ENCODE results near the gene KMT5B.

Gene KMT5B

GRCh38 chr11:68189888-68190287, 23.2 kb downstream of the KMT5B start:
- in situ Hi-C loops (cut with HindIII; ENCODE audit: low pct_unique_long_range_greater_than_20kb, low sequenced_read_pairs): no loop called here
- DNase-seq (ENCODE audit: low read depth in 1 of 2, low spot score in 1 of 2): no peak
- no peak for TF ChIP-seq JUND (IDR thresholded peaks at IDR 0.05; ENCODE audit: low read depth)

DNA sequence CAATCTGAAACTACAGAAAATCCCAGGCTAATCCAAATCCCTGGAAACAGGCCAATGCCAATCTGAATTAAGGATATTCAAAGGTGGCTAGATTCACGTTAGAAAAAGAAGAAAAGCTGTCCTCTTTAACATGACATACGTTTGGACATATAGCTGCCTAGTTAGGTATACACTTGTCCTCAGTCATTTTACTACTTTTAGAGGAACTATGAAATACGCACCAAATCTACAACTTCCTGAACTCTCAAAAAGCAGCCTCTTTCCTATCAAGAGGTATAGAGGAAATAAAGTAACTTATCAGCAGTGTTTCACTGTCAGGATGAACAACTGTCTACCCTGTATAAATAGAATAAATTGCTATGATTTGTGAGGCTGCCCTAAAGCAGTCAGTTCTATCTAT, 24.0 kb downstream of the KMT5B start:
- no peak for DNase-seq (ENCODE audit: low read depth in 1 of 2, low spot score in 1 of 2)
- in situ Hi-C loops (cut with HindIII; ENCODE audit: low pct_unique_long_range_greater_than_20kb, low sequenced_read_pairs): no loop called here
- TF ChIP-seq JUND (IDR thresholded peaks at IDR 0.05; ENCODE audit: low read depth): no peak

DNA sequence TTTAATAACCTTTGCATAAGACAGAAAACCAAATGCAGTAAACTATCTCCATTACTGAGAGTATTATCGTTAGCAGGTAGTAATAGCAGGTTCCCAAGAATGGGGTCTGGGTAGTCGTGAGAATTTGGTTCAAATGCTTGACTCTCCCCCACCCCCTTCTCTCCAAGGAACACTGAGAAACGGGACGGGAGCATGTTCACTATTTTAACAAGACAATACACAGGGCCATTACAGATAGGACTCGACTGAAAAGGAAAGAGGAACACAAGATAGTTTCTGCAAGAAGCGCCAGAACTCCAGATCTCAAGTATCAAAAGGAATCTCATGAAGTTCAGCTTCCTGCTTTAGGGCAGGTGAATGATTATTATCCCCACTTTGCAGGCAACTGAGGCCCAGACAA, 27.0 kb downstream of the KMT5B start:
- in situ Hi-C loops (cut with HindIII; ENCODE audit: low pct_unique_long_range_greater_than_20kb, low sequenced_read_pairs): no loop called here
- no peak for TF ChIP-seq JUND (IDR thresholded peaks at IDR 0.05; ENCODE audit: low read depth)
- DNase-seq (ENCODE audit: low read depth in 1 of 2, low spot score in 1 of 2): no peak

GRCh38 chr11:68181719-68182451, 31.2 kb downstream of the KMT5B start:
- TF ChIP-seq JUND (IDR thresholded peaks at IDR 0.05; ENCODE audit: low read depth): no peak
- in situ Hi-C loops (cut with HindIII; ENCODE audit: low pct_unique_long_range_greater_than_20kb, low sequenced_read_pairs): no loop called here
- DNase-seq (ENCODE audit: low read depth in 1 of 2, low spot score in 1 of 2): no peak

DNA sequence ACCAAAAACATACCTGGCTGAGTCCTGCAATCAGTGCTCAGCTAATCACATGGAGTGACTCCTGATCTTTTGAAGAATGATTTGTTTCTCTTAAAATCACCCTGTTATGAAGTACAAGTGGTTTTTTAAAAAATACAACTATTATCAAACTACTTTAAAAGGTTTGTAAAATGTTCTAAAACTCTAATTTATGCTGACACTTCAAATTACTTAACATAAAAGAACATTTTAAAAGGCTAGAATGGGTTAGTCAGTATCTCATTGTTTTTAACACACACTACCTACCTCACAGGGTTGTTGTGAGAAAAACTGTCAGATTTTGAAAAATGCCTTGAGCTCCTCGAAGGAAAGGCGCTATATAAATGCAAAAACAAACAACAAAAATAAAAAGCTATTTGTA, 33.2 kb downstream of the KMT5B start:
- in situ Hi-C loops (cut with HindIII; ENCODE audit: low pct_unique_long_range_greater_than_20kb, low sequenced_read_pairs): no loop called here
- no peak for TF ChIP-seq JUND (IDR thresholded peaks at IDR 0.05; ENCODE audit: low read depth)

DNA sequence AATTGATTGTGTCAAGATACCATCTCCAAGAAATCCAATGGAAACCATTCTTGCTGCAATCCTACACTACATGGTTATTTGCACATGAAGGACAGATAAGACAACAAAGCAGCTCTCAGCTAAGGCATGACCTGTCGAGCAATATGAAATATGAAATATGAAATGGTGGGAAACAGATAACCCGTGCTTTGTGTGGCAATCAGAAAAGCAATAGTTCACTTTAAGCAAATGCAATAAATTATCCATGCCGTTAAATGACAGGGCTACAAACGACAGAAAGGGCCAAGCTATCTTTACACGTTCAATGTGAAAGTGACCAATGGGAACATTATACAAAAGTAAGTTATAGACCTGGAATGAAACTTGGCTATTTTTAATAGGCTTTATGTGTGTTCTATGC, 35.2 kb downstream of the KMT5B start:
- no peak for TF ChIP-seq JUND (IDR thresholded peaks at IDR 0.05; ENCODE audit: low read depth)
- in situ Hi-C loops (cut with HindIII; ENCODE audit: low pct_unique_long_range_greater_than_20kb, low sequenced_read_pairs): no loop called here
- DNase-seq (ENCODE audit: low read depth in 1 of 2, low spot score in 1 of 2): no peak

More for the DNA sequence above, 33.2 kb downstream of the KMT5B start:
- no peak for DNase-seq (ENCODE audit: low read depth in 1 of 2, low spot score in 1 of 2)

- no peak for TF ChIP-seq JUND (IDR thresholded peaks at IDR 0.05; ENCODE audit: low read depth)
- no peak for DNase-seq (ENCODE audit: low read depth in 1 of 2, low spot score in 1 of 2)
- in situ Hi-C loops (cut with HindIII; ENCODE audit: low pct_unique_long_range_greater_than_20kb, low sequenced_read_pairs): no loop called here
Measured at GRCh38 chr11:68173926-68174325, 39.2 kb downstream of the KMT5B start.

DNA sequence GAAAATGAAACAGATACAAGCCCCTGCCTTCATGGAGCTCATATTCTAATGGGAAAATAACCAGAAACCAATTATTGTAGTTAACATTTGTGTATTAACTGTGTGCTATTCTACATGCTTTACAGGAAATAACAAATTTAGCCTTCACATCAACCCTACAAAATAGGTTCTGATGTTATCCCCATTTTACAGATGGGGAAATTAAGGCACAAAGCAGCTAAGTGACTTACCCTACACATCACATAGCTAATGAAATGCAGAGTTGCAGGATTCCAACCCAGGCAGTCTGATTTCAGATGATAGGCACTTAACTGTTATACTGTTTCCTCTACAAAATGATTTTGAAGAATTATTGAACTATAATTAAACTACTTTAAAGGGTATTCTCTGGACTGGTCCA, 43.7 kb downstream of the KMT5B start:
- no peak for TF ChIP-seq JUND (IDR thresholded peaks at IDR 0.05; ENCODE audit: low read depth)
- in situ Hi-C loops (cut with HindIII; ENCODE audit: low pct_unique_long_range_greater_than_20kb, low sequenced_read_pairs): no loop called here
- no peak for DNase-seq (ENCODE audit: low read depth in 1 of 2, low spot score in 1 of 2)

DNA sequence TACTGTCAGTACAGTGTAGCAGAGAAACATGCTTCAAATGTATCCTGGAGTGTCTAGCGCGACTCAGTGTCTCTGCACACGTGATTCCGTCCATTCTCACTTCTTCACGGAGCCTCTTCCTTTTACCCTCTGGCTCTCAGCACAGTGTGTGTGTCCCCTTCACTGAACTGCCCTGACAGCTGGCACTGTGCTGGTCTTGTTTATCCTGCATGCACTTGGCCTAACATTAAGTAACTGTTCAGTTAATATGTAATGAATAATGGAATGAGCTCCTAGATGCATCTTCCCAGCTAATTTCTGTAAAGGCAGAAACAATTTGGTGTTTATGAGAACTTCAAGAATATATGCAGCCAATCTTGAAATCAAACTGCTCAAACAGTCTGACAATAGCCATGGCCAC, 44.4 kb downstream of the KMT5B start:
- in situ Hi-C loops (cut with HindIII; ENCODE audit: low pct_unique_long_range_greater_than_20kb, low sequenced_read_pairs): no loop called here
- no peak for TF ChIP-seq JUND (IDR thresholded peaks at IDR 0.05; ENCODE audit: low read depth)
- no peak for DNase-seq (ENCODE audit: low read depth in 1 of 2, low spot score in 1 of 2)

DNA sequence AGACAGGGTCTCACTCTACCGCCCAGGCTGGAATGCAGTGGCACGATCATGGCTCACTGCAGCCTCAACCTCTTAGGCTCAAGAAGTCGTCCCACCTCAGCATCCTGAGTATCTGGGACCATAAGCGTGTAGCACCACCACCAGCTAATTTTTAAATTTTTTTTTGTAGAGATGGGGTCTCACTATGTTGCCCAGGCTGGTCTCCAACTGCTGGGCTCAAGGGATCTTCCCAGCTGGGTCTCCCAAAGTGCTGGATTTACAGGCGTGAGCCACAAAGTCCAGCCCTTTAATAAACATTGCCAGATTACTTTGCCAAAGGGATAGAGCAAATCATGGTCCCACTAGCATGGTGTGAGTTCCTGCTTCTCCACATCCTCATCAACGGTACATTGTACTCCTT, 45.6 kb downstream of the KMT5B start:
- DNase-seq (ENCODE audit: low read depth in 1 of 2, low spot score in 1 of 2): no peak
- in situ Hi-C loops (cut with HindIII; ENCODE audit: low pct_unique_long_range_greater_than_20kb, low sequenced_read_pairs): no loop called here
- no peak for TF ChIP-seq JUND (IDR thresholded peaks at IDR 0.05; ENCODE audit: low read depth)

GRCh38 chr11:68166969-68167368, 46.1 kb downstream of the KMT5B start:
- in situ Hi-C loops (cut with HindIII; ENCODE audit: low pct_unique_long_range_greater_than_20kb, low sequenced_read_pairs): no loop called here
- DNase-seq (ENCODE audit: low read depth in 1 of 2, low spot score in 1 of 2): no peak
- no peak for TF ChIP-seq JUND (IDR thresholded peaks at IDR 0.05; ENCODE audit: low read depth)

DNA sequence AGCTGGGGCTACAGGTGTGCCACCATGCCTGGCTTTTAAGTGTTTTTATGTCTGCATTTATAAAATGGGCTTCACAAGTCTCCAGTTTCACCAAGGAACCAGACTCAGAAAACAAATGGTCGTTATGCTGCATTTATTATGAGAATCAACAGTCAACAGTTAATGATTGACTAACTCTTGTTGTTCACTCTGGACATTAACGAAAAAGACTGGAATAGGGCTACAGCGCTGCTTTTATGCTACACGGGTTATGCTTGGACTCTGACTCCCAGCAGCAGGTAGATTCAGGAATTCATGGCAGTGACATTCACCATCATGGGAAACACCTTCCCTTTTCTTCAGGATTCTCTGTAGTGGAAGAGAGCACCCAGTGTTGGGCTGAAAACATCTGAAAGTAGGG, 47.5 kb downstream of the KMT5B start:
- in situ Hi-C loops (cut with HindIII; ENCODE audit: low pct_unique_long_range_greater_than_20kb, low sequenced_read_pairs): no loop called here
- no peak for DNase-seq (ENCODE audit: low read depth in 1 of 2, low spot score in 1 of 2)
- TF ChIP-seq JUND (IDR thresholded peaks at IDR 0.05; ENCODE audit: low read depth): no peak

- no peak for TF ChIP-seq JUND (IDR thresholded peaks at IDR 0.05; ENCODE audit: low read depth)
- in situ Hi-C loops (cut with HindIII; ENCODE audit: low pct_unique_long_range_greater_than_20kb, low sequenced_read_pairs): no loop called here
- no peak for DNase-seq (ENCODE audit: low read depth in 1 of 2, low spot score in 1 of 2)
Measured at GRCh38 chr11:68164437-68164836, 48.7 kb downstream of the KMT5B start.

GRCh38 chr11:68163691-68164090, 49.4 kb downstream of the KMT5B start:
- TF ChIP-seq JUND (IDR thresholded peaks at IDR 0.05; ENCODE audit: low read depth): no peak
- no peak for DNase-seq (ENCODE audit: low read depth in 1 of 2, low spot score in 1 of 2)
- in situ Hi-C loops (cut with HindIII; ENCODE audit: low pct_unique_long_range_greater_than_20kb, low sequenced_read_pairs): no loop called here
